Large intestine (tissue), 12 donors: ENCODE results near the gene FMO4. TPM values are rescaled to one million over a fixed set of nuclear protein-coding genes. Genes with fewer than 3 reads are reported as not detected.

Experiments used
- DNase-seq, 2 donors: peaks; one replicate each; pipeline versions ENCODE4 v3.0.0 to v3.0.0-alpha.2; 2013
- H3K27ac ChIP-seq: one replicate; pipeline ENCODE4 v1.5.1; 2013; ENCODE audit warnings: low read length
- H3K27me3 ChIP-seq: 2 replicates; pipeline ENCODE4 v1.6.1; 2013; ENCODE audit warnings: low read length; ENCODE audit not compliant: control insufficient read depth, insufficient read depth
- H3K36me3 ChIP-seq: 2 replicates; pipeline ENCODE4 v1.6.1; 2013; ENCODE audit warnings: low read length; ENCODE audit not compliant: control insufficient read depth, insufficient read depth
- H3K4me1 ChIP-seq: one replicate; pipeline ENCODE4 v1.6.1; 2013; ENCODE audit warnings: low read length; ENCODE audit not compliant: control insufficient read depth, insufficient read depth
- H3K4me3 ChIP-seq: one replicate; pipeline ENCODE4 v1.5.1; 2013; ENCODE audit warnings: low read length
- H3K9me3 ChIP-seq: one replicate; pipeline ENCODE4 v1.6.1; 2013; ENCODE audit warnings: mild to moderate bottlenecking, low read depth, low read length, moderate library complexity; ENCODE audit not compliant: control insufficient read depth
- WGBS: methylation state at CpG from one replicate; pipeline ENCODE4 v1.1.5; 2013; ENCODE audit warnings: low lambda C conversion rate; ENCODE audit not compliant: insufficient coverage; 5-methylcytosine and 5-hydroxymethylcytosine counted together
- long read RNA-seq, 11 donors: transcript quantifications; one replicate each; lab custom pipeline, GENCODE V29; 2026
- polyA plus RNA-seq: library from polyadenylated mRNA; unstranded; fragments of 120-200 nt; gene quantifications from one replicate; pipeline ENCODE4 v1.2.1, GENCODE V29; 2013

FMO4 gene, protein sequence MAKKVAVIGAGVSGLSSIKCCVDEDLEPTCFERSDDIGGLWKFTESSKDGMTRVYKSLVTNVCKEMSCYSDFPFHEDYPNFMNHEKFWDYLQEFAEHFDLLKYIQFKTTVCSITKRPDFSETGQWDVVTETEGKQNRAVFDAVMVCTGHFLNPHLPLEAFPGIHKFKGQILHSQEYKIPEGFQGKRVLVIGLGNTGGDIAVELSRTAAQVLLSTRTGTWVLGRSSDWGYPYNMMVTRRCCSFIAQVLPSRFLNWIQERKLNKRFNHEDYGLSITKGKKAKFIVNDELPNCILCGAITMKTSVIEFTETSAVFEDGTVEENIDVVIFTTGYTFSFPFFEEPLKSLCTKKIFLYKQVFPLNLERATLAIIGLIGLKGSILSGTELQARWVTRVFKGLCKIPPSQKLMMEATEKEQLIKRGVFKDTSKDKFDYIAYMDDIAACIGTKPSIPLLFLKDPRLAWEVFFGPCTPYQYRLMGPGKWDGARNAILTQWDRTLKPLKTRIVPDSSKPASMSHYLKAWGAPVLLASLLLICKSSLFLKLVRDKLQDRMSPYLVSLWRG
- 27.1 TPM for polyA plus RNA-seq
- long read RNA-seq, donor 1, partial matches to known transcripts, result 0 of 1 reads
- long read RNA-seq, donor 1, other reads (novel, unspliced or antisense), result 0 of 1 reads
- long read RNA-seq, donor 2, partial matches to known transcripts, result 0 of 2 reads
- long read RNA-seq, donor 2, other reads (novel, unspliced or antisense), result 0 of 2 reads
- long read RNA-seq, donor 3, result 0 reads
- long read RNA-seq, donor 4, result 0 reads
- long read RNA-seq, donor 5, partial matches to known transcripts, result 0 of 1 reads
- long read RNA-seq, donor 5, other reads (novel, unspliced or antisense), result 0 of 1 reads
- long read RNA-seq, donor 6, partial matches to known transcripts, result 10 of 12 reads
- long read RNA-seq, donor 6, other reads (novel, unspliced or antisense), result 0 of 12 reads
- long read RNA-seq, donor 7, result 0 reads
- long read RNA-seq, donor 8, result 0 reads
- long read RNA-seq, donor 9, partial matches to known transcripts, result 0 of 3 reads
- long read RNA-seq, donor 9, other reads (novel, unspliced or antisense), result 0 of 3 reads
- long read RNA-seq, donor 10, partial matches to known transcripts, result 0 of 2 reads
- long read RNA-seq, donor 10, other reads (novel, unspliced or antisense), result 0 of 2 reads
- long read RNA-seq, donor 11, partial matches to known transcripts, result 0 of 2 reads
- long read RNA-seq, donor 11, other reads (novel, unspliced or antisense), result 0 of 2 reads

DNA sequence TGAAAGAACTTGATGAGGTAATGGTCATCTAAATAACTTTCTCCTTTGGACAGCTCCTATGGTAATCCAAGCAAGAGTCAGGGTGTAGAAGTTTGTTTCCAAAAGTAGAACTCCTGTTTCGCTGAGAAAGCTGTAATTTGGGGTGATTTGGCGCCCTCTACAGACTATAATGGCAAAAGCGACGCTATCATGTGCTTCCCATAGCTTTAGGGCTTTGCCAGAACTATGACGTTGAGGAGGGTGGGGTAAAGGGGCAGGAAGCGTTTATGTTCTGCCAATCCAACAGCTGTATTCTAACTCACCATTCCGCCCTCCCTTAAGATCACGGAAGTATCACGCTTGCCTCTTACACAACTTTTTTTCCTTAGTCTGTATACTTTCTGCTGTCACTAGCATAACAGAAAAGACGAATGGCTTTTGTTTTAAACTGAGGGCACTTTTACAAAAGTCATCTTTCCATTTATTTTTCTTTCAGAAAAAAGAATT, at the start of gene FMO4:
FMO4 (plus strand) TSS at position 349 of the 486 bp plus-strand sequence. CDS start 5,643 bp downstream, outside the sequence.
- DNase-seq, result peak; percentile 98 to 99
- 0% methylated on average over 6 of the region's 10 CpGs for WGBS
- Histone ChIP-seq H3K4me1 (peaks cover 2% of the 10 kb centered on the region), H3K27me3 (no peaks in the 10 kb centered on the region), H3K4me3 (peak within 1 kb of the TSS; percentile 44), H3K36me3 (peaks cover 3% of the 10 kb centered on the region), H3K9me3 (no peaks in the 10 kb centered on the region), H3K27ac (peak within 1 kb of the TSS; percentile 90)

DNA sequence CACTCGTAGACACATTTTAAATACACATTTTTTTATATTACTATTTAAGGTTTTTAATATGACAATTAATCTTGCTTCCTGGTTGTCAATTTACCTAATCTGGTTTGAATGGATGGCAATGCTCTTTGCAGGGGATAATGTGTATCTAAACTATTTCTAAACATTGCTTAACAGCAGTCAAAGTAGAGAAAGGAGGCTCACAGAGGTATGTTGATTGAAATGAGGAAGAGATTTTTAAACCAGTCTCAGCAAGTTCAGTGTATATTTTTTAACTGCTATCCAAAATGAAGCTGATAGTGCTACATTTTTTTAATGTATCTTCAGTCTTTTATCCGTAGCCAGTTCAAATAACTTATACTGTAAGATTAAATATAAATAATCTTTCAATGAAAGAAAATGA, 48.3 kb upstream of the FMO4 start:
- WGBS, result 60% methylated on average over 1 of the region's 2 CpGs
- no peaks in the 10 kb centered on the region for H3K4me1 ChIP-seq
- no peak for DNase-seq
- no peak overlapping the region for H3K4me3 ChIP-seq
- peaks cover 25% of the 10 kb centered on the region for H3K36me3 ChIP-seq
- H3K27ac ChIP-seq, result no peak overlapping the region
- H3K9me3 ChIP-seq, result no peaks in the 10 kb centered on the region
- H3K27me3 ChIP-seq, result no peaks in the 10 kb centered on the region

DNA sequence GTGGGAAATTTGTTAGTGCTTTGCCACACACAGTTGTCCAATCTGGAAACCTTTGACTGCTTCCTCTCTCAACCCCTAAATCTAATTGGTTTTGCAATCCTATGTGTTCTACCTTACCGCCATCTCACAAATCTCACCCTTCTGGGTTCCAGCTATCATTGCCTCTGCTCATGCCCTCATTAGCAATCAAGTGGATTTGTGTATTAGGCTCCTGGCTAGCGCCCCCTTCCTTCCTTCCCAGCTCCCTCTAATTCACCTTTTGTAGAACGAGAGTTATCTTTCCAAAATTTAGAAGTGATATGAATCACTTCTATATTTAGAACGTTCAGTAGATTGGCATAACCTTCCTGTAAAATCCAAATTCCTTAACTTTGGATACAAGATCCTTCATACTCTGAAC, 47.1 kb upstream of the FMO4 start:
- H3K36me3 ChIP-seq, result peaks cover 22% of the 10 kb centered on the region
- 100% methylated on average over 1 of the region's 4 CpGs for WGBS
- no peaks in the 10 kb centered on the region for H3K4me1 ChIP-seq
- no peak for DNase-seq
- H3K27ac ChIP-seq, result no peak overlapping the region
- no peak overlapping the region for H3K4me3 ChIP-seq
- H3K9me3 ChIP-seq, result peaks cover 3% of the 10 kb centered on the region
- H3K27me3 ChIP-seq, result no peaks in the 10 kb centered on the region

DNA sequence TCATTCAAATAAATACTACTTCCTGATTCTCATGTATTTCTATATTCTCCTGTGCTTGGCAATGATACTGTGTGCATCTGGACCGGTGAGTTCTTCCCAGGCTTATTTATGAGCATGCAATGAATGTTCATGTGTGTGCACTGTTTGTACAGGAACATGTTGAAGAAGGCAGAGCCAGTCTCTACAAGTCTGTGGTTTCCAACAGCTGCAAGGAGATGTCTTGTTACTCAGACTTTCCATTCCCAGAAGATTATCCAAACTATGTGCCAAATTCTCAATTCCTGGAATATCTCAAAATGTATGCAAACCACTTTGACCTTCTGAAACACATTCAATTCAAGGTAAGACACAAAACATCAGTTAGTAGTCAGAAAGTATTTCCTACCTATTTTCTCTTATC, 46.6 kb upstream of the FMO4 start:
- Histone ChIP-seq H3K9me3 (peaks cover 4% of the 10 kb centered on the region), H3K27me3 (no peaks in the 10 kb centered on the region), H3K27ac (no peak overlapping the region), H3K4me1 (no peaks in the 10 kb centered on the region), H3K36me3 (peaks cover 23% of the 10 kb centered on the region), H3K4me3 (no peak overlapping the region)
- WGBS, result no CpG with 5 or more reads among the region's 1 CpG
- no peak for DNase-seq

DNA sequence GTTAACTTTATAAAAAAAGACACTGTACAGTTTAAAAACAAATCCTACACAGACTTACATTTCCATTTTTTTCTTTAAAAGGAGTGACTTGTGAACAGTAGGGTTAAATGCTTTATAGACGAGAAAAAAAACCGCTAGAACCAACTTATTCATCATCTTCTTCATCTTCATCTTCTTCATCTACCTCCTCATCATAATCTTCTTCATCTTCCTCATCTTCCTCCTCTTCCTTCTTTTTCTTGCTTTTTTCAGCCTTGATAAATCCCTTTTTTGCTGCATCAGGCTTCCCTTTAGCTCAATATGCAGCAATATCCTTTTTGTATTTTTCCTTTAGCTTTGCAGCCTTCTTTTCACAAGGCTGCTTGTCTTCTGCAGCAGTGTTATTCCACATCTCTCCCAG, 43.2 kb upstream of the FMO4 start:
- DNase-seq, result no peak
- WGBS, result 100% methylated on average over 2 of the region's 2 CpGs
- Histone ChIP-seq H3K9me3 (peaks cover 4% of the 10 kb centered on the region), H3K27ac (no peak overlapping the region), H3K4me3 (no peak overlapping the region), H3K4me1 (no peaks in the 10 kb centered on the region), H3K27me3 (no peaks in the 10 kb centered on the region), H3K36me3 (peaks cover 16% of the 10 kb centered on the region)

DNA sequence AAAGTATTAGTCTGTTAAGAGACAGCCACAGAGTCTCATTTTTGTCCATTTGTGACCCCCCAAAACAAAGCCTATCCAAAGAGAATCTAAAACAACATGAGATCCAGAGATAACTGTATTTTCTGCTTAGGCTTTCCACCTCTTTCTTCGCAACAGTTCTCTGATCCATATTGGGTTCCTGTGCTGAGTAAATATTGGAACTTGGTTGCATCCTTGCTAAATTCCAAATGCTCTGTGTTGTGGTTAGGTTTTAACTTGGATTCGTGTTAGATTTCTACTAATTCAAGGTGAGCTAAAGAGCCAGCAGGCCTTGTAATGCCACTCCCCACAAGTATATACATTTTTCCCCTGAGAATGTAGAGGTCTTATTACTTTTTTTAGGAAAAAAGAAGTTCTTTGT, 36.4 kb upstream of the FMO4 start:
- WGBS, result no CpG with 5 or more reads among the region's 2 CpGs
- DNase-seq, result no peak

GRCh38 chr1:171279234-171279633, 34.7 kb upstream of the FMO4 start:
- Histone ChIP-seq H3K27me3 (no peaks in the 10 kb centered on the region), H3K27ac (no peak overlapping the region), H3K4me1 (peaks cover under 1% of the 10 kb centered on the region), H3K36me3 (peaks cover 28% of the 10 kb centered on the region), H3K9me3 (no peaks in the 10 kb centered on the region), H3K4me3 (no peak overlapping the region)
- no CpG with 5 or more reads among the region's 2 CpGs for WGBS
- DNase-seq, result no peak

More for the DNA sequence above, 36.4 kb upstream of the FMO4 start:
- no peaks in the 10 kb centered on the region for H3K27me3 ChIP-seq
- no peaks in the 10 kb centered on the region for H3K9me3 ChIP-seq
- no peaks in the 10 kb centered on the region for H3K4me1 ChIP-seq
- no peak overlapping the region for H3K27ac ChIP-seq
- H3K4me3 ChIP-seq, result no peak overlapping the region
- H3K36me3 ChIP-seq, result peaks cover 28% of the 10 kb centered on the region

DNA sequence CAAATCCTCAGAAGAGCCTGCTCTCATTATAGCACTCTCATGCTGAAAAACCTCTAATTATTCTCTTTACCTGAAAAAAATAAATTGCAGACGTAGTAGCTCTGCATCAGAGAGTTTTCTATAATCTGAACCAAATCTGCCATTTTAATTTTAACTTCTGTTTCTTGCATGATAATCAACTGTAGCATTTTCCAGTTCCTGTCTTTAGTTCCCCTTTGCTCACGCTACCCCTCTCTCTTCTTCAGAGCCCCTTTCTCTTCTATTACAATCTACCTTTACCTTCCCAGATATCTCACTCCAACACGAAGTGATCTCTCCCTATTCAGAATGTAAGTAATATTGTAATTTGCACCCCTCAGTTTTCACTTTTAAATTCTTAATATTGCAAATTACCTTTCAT, 34.3 kb upstream of the FMO4 start:
- Histone ChIP-seq H3K27me3 (no peaks in the 10 kb centered on the region), H3K4me1 (peaks cover 3% of the 10 kb centered on the region), H3K4me3 (no peak overlapping the region), H3K27ac (no peak overlapping the region), H3K36me3 (peaks cover 28% of the 10 kb centered on the region), H3K9me3 (no peaks in the 10 kb centered on the region)
- 79% methylated on average over 2 of the region's 3 CpGs for WGBS
- DNase-seq, result no peak

- Histone ChIP-seq H3K27me3 (no peaks in the 10 kb centered on the region), H3K27ac (no peak overlapping the region), H3K36me3 (peaks cover 28% of the 10 kb centered on the region), H3K9me3 (no peaks in the 10 kb centered on the region), H3K4me3 (no peak overlapping the region), H3K4me1 (peaks cover 7% of the 10 kb centered on the region)
- WGBS, result no CpG with 5 or more reads among the region's 7 CpGs
- DNase-seq, result no peak
Measured at GRCh38 chr1:171280599-171280998, 33.4 kb upstream of the FMO4 start.
